Measurements from ENCODE around the gene MYO1D. TPM values are rescaled to one million over a fixed set of nuclear protein-coding genes. Genes with fewer than 3 reads are reported as not detected.

Gene MYO1D
- total and polyA plus RNA-seq, 7 donors, result 6.2 to 184 (median 21.6) TPM

DNA sequence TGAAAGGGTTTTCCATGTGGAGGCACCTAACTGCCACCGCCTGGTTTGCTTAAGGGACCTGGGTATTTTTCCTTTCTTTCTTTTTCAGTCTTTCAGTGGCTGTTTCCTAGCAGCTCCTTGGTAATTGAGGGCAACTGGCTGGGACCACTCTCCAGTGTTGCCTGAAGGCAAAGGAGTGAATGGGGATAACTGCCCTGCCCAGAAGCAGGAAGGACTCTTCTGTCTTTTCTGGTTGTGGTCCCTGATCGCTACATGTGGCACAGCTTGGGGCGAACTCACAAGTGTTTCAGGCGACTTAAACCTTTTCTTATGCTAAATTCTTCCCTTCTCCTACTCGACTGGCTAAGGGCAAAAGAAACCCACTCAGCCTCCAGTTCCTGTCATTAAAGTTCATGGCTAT is 40.9 kb upstream of the MYO1D start:
- no peak for DNase-seq
- Histone ChIP-seq H3K4me3 (no peak overlapping the region), H3K36me3 (no peaks in the 10 kb centered on the region), H3K9me3 (no peaks in the 10 kb centered on the region), H3K4me1 (no peaks in the 10 kb centered on the region), H3K27ac (no peak overlapping the region), H3K27me3 (no peaks in the 10 kb centered on the region)
- TF ChIP-seq POLR2AphosphoS5 (IDR thresholded peaks at IDR 0.05) (no peak), POLR2A (IDR thresholded peaks at IDR 0.05) (no peak), EP300 (IDR thresholded peaks at IDR 0.05) (no peak)
- TF ChIP-seq, protein P1, sequence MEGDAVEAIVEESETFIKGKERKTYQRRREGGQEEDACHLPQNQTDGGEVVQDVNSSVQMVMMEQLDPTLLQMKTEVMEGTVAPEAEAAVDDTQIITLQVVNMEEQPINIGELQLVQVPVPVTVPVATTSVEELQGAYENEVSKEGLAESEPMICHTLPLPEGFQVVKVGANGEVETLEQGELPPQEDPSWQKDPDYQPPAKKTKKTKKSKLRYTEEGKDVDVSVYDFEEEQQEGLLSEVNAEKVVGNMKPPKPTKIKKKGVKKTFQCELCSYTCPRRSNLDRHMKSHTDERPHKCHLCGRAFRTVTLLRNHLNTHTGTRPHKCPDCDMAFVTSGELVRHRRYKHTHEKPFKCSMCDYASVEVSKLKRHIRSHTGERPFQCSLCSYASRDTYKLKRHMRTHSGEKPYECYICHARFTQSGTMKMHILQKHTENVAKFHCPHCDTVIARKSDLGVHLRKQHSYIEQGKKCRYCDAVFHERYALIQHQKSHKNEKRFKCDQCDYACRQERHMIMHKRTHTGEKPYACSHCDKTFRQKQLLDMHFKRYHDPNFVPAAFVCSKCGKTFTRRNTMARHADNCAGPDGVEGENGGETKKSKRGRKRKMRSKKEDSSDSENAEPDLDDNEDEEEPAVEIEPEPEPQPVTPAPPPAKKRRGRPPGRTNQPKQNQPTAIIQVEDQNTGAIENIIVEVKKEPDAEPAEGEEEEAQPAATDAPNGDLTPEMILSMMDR (IDR thresholded peaks at IDR 0.05), result no peak
- WGBS, 2 donors, result 87 to 92% methylated on average over 5 of the region's 5 CpGs
- intact Hi-C loops (cut with DNase I), result no loop called here

DNA sequence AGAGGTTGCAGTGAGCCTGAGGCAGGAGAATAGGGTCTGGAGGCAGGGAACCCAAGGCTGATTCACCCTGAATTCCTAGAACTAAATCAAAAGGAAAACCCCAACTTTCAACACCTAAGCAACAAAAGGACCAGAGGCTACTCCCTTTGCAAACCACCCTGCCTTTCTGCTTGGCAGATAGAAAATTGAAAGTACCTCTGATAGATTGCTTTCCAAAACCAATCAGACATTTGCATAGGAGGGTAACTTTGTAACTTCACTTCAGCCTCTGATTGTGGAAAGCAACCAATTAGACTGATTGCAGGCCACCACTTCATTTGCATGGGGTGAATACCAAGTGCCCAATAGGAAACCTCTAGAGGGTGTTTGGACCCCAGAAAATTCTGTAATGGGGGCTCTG is 40.2 kb upstream of the MYO1D start:
- intact Hi-C loops (cut with DNase I), result no loop called here
- no peak overlapping the region for H3K4me3 ChIP-seq
- no peak for DNase-seq
- H3K36me3 ChIP-seq, result no peaks in the 10 kb centered on the region
- H3K27ac ChIP-seq, result no peak overlapping the region
- H3K9me3 ChIP-seq, result no peaks in the 10 kb centered on the region
- H3K4me1 ChIP-seq, result peaks cover 0 to 7% (median 4%) of the 10 kb centered on the region in 4 donors
- TF ChIP-seq POLR2A (IDR thresholded peaks at IDR 0.05) (no peak), EP300 (IDR thresholded peaks at IDR 0.05) (no peak), POLR2AphosphoS5 (IDR thresholded peaks at IDR 0.05) (no peak)
- TF ChIP-seq, protein P1 (IDR thresholded peaks at IDR 0.05), result no peak
- H3K27me3 ChIP-seq, result no peaks in the 10 kb centered on the region

DNA sequence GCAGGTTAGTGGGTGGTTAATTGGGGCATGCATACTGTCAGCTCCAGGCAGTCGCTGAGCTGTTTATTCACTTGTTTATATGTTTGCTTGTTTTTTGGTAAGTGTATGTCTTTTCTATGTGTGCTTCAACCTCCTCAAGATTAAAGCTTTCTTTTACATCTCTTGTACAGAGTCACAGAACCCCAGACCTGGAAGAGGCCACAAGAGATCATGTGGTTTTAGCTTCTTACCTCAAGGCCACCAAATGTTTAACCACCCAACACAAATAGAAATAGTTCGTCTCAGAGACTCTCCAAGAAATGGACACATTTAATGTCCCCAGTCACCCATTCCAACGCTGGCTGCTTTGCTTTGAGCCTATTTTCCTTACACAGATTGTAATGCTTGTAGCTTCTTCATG is 39.2 kb upstream of the MYO1D start:
- peaks cover 0 to 14% (median 9%) of the 10 kb centered on the region in 4 donors for H3K4me1 ChIP-seq
- TF ChIP-seq EP300 (IDR thresholded peaks at IDR 0.05), result no peak
- no peak for TF ChIP-seq POLR2AphosphoS5 (IDR thresholded peaks at IDR 0.05)
- no peak for TF ChIP-seq POLR2A (IDR thresholded peaks at IDR 0.05)
- TF ChIP-seq, protein P1 (IDR thresholded peaks at IDR 0.05), result no peak
- intact Hi-C loops (cut with DNase I), result no loop called here
- H3K36me3 ChIP-seq, result no peaks in the 10 kb centered on the region
- H3K27ac ChIP-seq, result no peak overlapping the region
- H3K27me3 ChIP-seq, result no peaks in the 10 kb centered on the region
- no peak overlapping the region for H3K4me3 ChIP-seq
- DNase-seq, result no peak
- 56 to 77% methylated on average over 3 of the region's 3 CpGs for WGBS, 2 donors
- no peaks in the 10 kb centered on the region for H3K9me3 ChIP-seq

DNA sequence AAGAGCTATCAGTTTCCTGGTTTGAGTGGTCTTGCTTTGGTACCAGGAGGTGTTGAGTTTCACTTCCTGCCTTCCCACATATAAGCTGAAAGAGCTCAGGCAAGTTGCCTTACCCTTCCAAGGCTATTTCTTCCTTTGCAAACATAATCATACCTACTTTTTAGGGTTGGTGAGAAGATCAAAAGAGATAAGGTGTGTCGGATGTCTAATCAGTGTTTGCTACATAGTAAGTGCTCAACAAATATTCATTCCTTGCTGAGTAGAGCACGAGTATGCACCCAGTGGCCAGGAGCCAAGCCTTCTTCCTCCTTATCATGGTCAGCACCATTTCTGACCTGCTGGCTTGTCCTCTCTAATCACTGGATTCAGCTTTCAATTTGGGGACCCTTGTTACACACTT is 38.3 kb upstream of the MYO1D start:
- H3K9me3 ChIP-seq, result no peaks in the 10 kb centered on the region
- TF ChIP-seq POLR2AphosphoS5 (IDR thresholded peaks at IDR 0.05) (no peak), EP300 (IDR thresholded peaks at IDR 0.05) (no peak), POLR2A (IDR thresholded peaks at IDR 0.05) (no peak)
- TF ChIP-seq, protein P1 (IDR thresholded peaks at IDR 0.05), result no peak
- 11 to 57% methylated on average over 2 of the region's 2 CpGs for WGBS, 2 donors
- no peak overlapping the region for H3K4me3 ChIP-seq
- H3K27ac ChIP-seq, result no peak overlapping the region
- intact Hi-C loops (cut with DNase I), result no loop called here
- H3K4me1 ChIP-seq, result peaks cover 0 to 14% (median 9%) of the 10 kb centered on the region in 4 donors
- no peaks in the 10 kb centered on the region for H3K36me3 ChIP-seq
- DNase-seq, result no peak
- H3K27me3 ChIP-seq, result no peaks in the 10 kb centered on the region

DNA sequence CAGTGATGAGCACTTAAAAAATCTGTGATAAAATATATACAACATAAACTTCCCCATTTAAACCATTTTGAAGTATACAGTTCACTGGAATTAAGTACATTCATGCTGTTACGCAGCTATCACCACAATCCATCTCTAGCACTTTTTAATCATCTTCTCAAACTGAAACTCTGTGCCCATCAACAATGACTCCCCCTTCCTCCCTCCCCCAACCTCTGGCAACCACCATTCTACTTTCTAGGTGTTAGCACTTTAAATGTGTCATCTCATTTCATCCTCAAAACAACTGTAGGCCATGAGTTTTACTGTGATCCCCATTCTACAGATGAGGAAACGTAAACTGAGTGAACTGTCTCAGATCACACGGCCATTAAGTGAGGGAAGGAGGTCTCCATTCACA is 37.3 kb upstream of the MYO1D start:
- TF ChIP-seq, protein P1 (IDR thresholded peaks at IDR 0.05), result no peak
- TF ChIP-seq POLR2AphosphoS5 (IDR thresholded peaks at IDR 0.05) (no peak), POLR2A (IDR thresholded peaks at IDR 0.05) (no peak), EP300 (IDR thresholded peaks at IDR 0.05) (no peak)
- Histone ChIP-seq H3K36me3 (no peaks in the 10 kb centered on the region), H3K4me1 (peaks cover 0 to 14% (median 9%) of the 10 kb centered on the region in 4 donors), H3K9me3 (no peaks in the 10 kb centered on the region), H3K27ac (no peak overlapping the region), H3K4me3 (no peak overlapping the region), H3K27me3 (no peaks in the 10 kb centered on the region)
- WGBS, 2 donors, result 89 to 96% methylated on average over 3 of the region's 3 CpGs
- intact Hi-C loops (cut with DNase I), result no loop called here
- no peak for DNase-seq
